RPMI8226 (cell line): Measurements from ENCODE around the gene SH3D19.

ENCODE experiments used
- DNase-seq: peaks from one replicate; pipeline ENCODE4 v3.0.0-alpha.2; 2015

The SH3D19 gene, protein sequence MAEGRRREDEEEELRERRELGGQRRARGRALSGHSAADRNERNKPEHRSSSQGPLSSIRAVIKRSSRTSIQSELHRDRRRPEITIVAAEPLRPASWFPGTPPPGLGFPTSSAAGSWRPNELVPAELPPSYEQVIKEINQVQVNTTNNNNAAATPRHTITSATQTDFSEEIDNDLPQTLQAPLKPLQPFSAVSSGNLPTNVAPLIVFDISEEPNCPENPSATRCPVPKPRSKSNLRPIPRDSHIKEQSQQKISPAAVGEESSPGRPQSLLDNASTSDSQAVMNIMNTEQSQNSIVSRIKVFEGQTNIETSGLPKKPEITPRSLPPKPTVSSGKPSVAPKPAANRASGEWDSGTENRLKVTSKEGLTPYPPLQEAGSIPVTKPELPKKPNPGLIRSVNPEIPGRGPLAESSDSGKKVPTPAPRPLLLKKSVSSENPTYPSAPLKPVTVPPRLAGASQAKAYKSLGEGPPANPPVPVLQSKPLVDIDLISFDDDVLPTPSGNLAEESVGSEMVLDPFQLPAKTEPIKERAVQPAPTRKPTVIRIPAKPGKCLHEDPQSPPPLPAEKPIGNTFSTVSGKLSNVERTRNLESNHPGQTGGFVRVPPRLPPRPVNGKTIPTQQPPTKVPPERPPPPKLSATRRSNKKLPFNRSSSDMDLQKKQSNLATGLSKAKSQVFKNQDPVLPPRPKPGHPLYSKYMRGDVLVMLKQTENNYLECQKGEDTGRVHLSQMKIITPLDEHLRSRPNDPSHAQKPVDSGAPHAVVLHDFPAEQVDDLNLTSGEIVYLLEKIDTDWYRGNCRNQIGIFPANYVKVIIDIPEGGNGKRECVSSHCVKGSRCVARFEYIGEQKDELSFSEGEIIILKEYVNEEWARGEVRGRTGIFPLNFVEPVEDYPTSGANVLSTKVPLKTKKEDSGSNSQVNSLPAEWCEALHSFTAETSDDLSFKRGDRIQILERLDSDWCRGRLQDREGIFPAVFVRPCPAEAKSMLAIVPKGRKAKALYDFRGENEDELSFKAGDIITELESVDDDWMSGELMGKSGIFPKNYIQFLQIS

DNA sequence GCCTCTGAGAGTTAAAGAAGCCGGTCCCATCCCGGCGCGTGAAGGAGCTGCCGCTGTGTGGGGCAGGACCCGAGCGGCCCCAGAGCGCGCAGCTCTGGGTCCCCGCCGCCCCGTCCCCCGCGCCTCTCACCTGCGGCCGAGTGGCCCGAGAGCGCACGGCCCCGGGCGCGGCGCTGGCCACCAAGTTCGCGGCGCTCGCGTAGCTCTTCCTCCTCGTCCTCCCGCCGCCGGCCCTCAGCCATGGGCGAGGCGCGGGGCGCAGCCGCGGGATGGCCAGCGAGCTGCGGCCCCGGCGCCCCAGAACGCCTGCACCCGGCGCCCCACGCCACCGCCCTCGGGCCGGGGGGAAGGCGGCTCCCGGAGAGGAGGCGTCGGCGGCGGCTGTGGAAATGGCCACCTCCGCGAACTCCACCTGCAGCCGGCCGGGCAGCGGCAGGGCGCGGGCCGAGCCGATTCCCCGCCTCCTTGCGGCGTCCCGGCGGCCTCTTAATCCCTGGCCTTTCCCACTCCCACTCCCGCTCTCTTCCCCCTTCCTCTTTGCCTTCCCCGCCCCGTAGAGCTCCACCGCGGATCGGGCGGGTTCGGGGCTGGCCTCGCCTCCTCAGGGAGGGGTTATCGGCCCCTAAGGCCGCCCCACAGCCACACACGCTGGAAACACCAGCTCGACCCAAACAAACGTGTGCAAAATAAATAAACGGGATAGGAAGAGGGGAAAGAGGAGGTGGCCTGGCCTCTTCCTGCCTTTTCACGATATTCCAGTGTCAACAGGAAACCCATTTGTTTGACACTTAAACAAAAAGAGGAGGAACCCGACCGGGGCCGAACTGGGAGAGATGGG is at the start of gene SH3D19:
Gene SH3D19 (minus strand): TSS at position 495 of the 838 bp plus-strand sequence. CDS start 253 bp downstream, at position 242.
- DNase-seq: no peak

DNA sequence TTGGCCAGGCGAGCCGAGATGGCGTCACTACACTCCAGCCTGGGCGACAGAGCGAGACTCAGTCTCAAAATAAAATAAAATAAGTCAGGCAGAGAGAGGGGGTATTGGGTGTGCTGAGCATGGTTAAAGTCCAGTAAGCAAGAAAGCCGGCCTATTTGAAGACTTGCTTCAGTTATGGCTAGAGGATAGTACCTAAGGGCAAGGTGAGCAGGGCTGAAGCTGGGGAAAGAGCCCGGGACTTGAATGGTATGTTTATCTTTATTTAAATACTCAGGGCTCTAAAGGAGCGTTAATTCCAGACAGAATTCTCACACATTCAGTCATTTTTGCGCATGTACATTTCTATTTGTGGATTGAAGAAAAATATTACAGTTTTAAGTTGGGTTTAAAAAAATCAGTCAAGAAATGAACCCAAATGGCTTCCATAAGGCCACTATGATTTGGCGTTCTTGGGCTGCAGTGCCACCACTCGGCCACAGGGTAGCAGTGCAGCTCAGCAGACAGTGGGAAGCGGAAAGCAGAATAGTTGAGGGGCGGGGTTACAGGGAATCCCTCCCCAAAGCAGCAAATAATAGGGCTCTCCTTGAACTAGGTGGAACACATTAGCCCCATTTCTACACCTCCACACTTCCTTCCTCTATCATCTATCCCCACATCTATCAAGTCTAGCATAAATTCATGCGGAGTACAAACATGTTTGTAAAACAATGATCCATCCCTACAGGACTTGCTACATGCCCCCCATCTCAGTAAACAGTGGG is 37.2 kb upstream of the SH3D19 start:
- DNase-seq: peak; percentile 67

DNA sequence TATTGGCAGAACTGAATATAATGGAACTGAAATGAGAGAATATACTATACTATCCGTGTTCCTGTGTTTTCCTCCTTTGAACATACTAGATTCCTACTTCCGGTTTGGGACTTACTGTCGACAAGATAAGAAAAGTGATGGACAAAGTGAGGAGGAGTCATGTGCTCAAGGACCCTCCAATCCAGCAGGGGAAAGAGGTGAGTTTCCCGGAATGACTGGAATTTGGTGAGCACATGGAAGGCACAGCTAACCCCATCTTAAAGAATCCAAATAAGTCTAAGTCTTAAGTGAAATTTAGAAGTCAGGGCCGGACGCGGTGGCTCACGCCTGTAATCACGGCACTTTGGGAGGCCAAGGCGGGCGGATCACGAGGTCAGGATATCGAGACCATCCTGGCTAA is 36.6 kb upstream of the SH3D19 start:
- DNase-seq: no peak

DNA sequence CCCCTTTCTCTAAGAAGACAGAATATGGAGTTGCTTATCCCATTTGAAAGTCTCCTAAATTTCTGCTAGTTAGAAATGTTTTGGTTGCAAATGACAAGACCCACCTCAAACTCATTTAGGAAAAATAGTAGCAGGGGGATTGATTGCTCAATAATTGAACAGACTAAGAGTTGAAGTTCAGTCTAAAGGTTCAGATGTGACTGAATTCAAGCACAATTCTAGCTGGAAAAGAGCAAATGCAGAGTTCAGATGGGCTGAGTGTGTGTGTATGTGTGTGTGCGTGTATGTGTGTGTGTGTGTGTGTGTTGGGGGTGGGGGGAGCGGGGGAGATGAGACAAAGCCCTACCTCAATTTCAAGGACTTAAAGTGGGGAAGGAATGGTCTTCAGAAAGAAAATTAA is 35.7 kb upstream of the SH3D19 start:
- DNase-seq: no peak

DNA sequence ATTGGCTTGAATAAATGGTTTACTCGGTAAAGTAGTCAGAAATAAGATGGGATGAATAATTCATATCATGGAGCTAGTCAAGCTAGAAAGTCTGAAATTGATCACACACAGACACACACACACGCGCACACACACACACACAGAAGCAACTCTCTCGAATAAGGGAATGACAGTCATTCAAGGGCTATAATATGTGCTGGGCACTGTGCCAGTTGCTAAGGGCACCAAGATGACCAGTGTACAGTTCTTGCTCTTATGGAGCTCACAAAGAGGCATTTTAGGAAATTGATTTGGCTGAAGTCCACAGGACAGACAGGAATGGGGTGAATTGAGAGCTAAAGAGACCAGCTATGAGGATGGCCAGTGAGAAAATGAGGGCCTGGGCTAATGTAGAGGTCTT is 34.2 kb upstream of the SH3D19 start:
- no peak for DNase-seq

DNA sequence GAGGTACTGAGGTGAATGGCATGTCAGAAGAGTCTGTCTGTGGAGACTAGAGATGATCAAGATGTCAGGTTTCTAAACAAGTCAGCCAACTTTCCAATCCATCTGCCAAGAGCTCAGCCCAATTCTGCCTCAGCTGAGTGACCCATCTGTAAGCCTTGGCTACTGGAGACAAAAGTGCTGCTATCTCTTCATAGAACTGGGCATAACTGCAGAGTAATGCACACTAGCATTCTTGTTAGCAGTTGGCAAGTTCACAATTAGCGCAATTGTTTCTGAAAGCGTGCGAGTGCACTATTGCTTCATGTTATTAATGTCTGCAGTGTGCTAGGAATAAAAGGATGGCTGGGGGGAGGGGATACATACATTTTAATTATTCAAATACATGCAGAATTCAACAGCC is 32.9 kb upstream of the SH3D19 start:
- DNase-seq: no peak

DNA sequence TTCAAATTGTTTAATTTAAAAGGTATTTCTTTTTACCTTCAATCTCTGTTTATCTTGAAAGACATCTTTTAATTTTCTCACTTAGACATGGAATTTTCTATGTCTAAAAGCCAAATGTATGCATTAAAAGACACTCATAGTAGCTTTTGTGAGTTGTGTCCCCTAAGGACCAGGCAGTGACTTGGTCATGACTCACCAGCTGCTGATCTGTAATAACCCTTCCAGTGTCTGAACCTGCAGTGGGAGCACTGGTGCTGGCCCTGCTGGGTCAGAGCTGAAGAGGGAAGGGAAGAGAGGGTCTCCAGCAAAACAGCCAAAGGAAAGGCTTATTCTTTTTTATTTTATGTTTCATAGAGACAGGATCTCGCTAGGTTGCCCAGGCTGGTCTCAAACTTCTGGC is 31.1 kb upstream of the SH3D19 start:
- no peak for DNase-seq

DNA sequence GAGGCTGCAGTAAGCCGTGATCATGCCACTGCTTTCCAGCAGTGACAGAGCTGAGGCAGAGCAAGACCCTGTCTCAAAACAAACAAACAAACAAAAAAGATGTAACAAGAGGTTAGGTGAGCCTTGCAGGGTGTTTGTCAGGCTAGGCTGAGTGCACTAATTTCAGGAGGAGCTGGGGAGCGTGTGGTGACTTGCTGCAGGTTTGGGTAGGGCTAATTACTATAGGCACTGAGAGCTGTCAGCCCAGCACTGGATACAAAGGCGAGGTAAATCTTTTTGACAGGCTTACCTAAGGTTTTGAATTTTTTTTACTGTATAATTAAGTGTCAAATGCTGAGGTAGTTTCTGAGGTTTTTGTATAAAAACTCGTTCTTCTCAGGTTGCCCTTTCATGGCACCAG is 29.8 kb upstream of the SH3D19 start:
- DNase-seq: no peak

DNA sequence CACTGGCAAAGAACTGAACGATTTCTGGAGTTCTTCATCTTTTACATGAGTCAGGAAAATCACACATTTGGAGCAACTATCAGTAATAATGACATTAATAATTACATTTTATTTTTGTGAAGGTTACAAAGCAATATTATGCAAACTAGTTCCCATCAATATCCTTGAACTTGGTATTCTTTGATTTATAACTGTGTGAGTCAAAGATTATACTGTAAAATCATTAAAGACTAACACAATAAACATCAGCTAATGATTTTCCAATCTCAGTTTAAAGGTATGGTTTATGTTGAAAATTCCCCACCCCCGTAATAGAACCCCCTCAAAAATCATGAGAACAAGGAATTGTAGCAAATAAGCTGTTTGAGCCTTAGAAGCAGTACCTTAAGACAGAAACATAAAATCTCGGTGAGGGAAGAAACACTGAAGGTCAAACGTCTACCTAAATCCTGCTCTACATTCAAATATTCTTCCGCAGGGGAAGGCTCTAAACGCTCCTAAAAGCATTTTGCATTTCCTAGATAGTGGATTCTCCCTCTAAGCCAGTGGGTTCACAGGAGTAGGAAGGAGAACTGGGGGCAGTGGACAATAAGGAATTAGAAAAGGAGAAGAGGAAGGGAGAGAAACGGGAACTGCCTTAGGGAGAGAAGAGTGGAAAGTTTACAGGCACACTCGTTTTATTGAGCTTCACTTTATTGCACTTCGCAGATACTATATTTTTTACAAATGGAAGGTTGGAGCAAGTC is 22.3 kb upstream of the SH3D19 start:
- DNase-seq: no peak

DNA sequence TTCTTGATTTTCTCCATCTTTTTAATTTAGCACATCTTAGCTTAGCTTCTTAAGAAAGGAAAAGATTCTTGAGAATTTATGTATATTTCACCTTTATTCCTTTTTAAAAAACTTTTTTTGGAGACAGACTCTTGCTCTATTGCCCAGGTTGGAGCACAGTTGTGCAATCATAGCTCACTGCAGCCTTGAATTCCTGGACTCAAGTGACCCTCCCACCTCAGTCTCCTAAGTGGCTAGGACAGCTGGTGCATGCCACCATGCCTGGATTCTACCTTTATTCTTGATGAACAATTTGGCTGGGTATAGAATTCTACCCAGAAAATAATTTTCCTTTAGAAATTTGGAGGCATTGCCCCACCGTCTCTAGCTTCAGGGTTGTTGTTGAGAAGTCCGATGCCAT is 19.5 kb upstream of the SH3D19 start:
- DNase-seq: no peak

DNA sequence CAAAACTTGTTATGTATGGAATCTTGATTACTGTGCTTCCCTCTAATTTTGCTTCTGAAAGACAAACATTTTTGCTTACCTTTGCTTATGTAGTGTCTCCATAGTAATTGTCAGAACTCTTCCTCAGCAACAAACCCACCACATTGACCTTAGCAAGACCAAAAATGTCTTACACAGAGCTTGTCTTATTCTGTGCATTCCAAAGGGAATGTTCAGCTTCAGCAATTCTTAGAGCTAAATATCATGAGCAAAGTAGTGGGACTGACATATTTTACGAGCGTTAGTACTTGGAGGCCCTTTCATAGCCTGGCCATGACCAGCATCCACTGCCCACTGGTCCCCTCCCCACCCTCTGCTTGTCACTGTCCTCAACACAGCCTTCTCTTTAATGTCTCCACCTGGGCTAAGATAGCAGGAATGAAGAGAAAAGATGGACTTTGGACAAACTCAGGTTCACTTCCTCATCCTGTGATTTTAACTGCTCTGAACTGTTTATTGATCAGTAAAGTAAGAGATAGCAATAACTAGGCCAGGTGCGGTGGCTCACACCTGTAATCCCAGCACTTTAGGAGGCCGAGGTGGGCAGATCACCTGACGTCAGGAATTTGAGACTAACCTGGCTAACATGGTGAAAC is 15.5 kb upstream of the SH3D19 start:
- no peak for DNase-seq

DNA sequence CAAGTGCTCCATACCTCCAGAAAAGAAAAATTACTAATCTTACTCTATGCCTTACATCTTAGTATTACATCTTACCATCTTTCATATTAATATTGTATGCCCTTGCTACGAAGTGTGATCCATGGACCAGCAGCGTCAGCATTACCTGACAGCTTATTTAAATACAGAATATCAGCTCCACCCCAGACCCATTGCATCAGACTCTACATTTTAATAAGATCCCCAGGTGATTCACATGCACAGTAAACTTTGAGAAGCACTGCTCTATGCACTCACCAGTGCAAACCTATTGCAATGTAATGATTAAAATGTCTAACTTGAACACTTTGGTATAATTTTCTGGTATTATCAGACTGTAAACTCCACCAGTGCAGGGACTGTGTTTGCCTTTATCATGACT is 14.1 kb upstream of the SH3D19 start:
- DNase-seq: no peak

DNA sequence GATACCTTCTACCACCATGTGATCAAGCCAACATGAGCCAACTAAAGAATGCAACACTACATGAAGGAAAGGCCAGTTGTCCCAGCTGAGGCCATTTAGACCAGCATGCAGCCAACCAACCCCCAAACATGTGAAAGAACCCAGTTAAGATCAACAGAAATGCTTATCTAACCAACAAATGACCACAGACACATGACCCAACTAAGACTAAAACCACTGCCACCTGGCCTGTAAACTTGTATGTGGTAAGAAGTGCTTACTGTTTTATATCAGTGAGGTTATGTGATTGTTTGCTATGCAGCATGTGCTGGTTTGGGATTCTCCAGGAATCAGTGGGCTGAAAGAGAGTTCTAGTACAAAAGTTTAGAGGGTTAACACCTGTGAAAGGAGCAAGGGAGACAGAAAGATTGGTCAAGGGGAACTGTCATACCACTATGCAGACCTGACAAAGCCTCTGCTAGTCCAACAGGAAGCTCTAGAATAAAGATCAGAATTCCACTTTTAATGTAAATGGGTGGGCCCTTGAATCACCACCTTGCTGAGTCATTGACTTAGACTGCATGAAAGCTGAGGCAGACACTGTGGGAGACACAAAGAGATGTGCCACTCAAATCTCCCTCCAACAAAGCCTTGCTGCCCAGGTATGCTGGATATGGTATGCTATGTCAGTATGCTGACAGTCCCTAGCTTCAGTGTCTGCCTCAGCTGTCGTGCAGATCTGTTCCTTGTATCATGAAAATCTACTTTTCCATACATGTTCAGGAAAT is 6.1 kb upstream of the SH3D19 start:
- DNase-seq: no peak

DNA sequence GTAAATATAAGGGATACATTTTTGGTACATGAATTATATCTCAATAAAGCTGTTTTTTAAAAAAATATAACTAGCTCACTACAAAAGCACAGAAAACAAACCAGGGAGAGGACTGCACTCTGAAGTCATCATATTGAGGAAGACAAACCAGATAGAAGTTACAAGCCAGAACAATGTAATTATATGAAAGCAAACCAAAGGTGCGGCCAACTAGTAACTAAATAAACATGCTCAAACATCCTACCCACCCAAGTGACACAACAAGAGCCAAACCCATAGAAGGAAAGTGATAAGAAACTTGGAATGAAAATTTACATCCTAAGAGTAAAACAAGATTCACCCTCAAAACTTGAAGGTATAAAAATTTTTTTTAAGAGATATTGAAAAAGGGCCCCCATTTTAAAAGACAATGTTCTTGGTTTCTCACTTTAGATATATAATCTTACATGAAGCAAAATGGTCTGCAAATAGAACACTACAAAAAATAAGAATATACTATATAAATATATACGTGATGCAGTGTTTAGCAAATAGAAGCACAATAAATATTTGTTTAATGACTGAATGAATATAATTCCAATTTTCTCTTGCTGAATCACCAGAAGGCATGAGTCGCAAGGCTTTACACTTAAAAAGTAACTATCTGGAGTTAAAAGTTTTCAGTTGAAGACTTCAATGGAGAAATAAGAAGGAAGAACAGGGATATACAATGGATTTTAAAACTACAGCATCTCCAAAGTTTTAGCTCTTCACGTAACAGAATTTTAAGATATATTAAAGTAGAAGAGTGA is 4.0 kb upstream of the SH3D19 start:
- DNase-seq: no peak

DNA sequence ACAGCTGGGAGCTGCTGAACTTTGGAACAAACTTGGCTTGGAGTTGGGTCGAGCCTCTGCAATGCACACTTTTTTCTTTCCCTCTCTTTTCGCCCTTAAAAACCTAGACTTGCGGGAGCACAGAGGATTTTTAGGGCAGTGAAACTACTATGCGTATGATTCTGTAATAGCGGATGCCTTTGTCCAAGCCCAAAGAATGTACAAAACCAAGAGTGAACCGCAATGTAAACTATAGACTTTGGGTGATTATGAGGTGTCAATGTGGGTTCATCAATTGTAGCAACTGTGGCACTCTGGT is 493 bp upstream of the SH3D19 start:
- no peak for DNase-seq

DNA sequence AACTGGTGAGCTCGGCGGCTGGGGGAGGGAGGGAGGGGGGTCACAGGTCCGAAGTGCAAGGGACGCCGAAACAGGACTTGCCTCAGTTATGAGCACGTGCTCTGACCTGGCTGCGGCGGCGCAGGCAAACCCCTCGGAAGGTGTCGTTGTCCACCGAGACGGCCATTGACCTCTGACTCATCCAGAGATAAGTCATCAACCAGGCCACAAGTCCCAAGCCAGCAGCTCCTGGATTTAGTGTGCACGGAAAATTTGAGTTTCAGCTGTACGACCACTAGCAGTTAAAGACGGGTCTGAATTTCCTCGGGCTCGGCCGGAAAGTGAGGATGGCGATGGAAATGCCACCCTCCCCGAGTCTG is 674 bp downstream of the SH3D19 start:
- no peak for DNase-seq

DNA sequence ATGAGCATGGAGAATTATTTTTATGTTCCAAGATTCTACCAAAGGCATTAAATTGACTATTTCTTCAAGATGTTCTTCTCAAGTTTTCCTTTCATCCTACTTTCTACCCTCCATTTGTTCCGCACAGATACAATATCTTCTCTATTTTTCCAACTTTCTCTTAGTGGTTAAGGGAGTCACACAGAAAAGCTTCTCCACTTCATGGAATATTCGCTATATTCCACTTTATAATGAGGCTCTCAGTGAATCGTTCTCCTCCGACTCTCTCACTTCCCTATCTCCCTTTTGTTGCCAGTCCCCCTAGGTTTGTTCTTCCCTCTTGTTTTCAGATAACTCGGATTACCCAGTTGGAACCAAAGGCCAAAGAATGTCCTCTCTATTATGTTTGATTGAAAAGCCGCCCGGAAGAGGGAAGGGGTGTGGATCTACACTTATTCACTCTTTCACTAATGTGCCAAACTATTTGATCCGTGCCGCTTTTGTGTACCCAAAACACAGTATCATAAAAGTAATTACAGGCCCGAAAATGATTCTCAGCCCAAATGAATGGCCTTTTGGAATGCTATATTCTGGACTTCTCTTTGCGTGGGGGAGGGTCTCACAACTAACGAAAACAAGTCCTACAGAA is 1.2 kb downstream of the SH3D19 start:
- no peak for DNase-seq

DNA sequence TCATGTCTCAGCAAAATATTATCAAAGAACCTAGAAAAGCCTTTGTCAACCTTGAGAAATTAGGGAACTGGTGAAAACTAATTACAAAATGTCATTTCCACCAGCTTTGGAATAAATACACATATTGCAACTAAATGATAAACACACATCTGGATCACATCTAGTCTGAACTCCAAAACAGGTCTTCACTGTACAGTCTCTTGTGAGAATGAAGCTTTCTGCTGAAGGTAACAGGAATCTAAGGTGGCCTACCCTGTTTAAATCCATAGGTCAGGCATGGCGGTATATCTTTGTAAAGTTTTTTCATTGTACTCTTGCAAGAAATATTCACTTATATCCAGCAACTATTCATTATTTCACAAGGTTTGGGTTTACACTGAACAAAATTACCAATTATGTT is 1.7 kb downstream of the SH3D19 start:
- no peak for DNase-seq

DNA sequence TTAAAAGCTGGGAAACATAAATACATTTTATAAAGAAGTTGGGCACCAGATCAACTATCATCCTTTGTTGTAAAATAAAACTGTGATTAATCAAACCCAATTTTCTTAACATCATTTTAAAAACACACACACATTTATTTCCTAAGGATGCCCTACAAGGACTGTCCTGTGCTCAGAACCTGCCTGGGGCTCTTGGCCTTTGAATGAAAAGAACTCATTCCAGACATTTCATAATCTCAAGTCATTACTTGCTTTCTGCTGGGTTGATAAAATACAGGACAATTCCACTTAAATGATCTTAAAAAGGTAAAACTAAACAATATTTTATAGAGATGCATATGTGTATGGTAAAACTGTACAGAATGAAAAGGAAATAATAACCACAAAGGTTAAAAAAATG is 2.8 kb downstream of the SH3D19 start:
- DNase-seq: no peak
